HG03280 (cell line): ENCODE data around the gene KLF13.

Experiments
- ATAC-seq: cut with Tn5 transposase; IDR thresholded peaks from one replicate; pipeline ENCODE4 v1.9.1; 2021; ENCODE audit warnings: mild to moderate bottlenecking, moderate library complexity; ENCODE audit not compliant: unreplicated experiment

KLF13 gene

GRCh38 chr15:31360843-31361763 lies 34.5 kb downstream of the KLF13 start:
- peak; percentile 67 for ATAC-seq

- ATAC-seq, result no peak
Measured at GRCh38 chr15:31361764-31362515, 35.3 kb downstream of the KLF13 start.

DNA sequence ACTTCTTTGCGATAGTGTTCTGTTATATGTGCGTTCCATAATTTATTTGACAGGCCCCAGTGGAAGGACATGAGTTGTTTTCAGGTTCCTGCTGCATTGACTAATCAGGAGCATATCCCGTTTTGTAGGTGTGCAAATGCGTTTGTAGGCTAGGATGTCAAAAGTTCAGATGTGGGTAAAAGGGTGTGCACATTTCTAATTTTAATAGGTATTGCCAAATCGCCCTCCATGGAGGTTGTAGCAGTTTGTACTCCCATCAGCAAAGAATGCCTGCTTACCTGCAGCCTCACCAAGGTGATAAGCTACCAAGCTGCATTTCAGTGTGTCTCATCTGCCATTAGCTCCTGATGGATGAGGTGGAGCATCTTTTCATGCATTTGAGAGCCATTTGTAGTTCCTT lies 36.3 kb downstream of the KLF13 start:
- no peak for ATAC-seq

DNA sequence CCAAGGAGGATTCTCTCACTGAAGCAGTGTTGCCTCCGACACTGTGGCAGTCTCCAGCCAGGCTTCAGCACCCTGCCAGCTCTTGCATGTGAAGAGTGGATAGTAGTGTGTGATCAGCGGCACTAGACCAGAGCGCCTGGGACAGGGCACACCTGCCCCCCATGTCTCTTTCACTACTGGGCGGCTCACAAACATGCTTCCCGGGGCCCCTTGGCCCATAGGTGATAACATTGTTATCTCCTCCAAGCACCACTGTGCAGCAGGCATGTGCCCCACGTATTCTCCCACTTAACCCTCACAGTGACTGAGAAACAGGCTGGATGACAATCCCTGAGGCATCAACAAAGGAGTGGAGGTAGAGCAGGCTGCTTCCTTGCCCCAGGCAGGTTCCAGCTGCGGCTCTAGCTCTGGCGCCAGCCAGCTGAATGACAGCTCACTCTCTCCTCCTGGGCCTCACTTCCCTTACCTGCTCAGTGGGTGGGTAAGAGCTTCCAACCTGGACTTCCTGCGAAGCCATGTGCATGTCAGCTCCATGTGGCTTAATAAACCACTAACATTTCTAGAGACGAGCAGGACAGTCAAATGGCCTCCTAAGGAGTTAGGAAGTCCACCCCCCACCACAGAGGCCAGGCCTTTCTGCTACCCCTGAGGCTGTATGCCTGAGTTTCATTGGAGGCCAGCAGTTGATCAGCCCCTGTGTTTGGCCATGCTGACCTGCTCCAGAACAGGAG lies 37.8 kb downstream of the KLF13 start:
- ATAC-seq, result no peak

DNA sequence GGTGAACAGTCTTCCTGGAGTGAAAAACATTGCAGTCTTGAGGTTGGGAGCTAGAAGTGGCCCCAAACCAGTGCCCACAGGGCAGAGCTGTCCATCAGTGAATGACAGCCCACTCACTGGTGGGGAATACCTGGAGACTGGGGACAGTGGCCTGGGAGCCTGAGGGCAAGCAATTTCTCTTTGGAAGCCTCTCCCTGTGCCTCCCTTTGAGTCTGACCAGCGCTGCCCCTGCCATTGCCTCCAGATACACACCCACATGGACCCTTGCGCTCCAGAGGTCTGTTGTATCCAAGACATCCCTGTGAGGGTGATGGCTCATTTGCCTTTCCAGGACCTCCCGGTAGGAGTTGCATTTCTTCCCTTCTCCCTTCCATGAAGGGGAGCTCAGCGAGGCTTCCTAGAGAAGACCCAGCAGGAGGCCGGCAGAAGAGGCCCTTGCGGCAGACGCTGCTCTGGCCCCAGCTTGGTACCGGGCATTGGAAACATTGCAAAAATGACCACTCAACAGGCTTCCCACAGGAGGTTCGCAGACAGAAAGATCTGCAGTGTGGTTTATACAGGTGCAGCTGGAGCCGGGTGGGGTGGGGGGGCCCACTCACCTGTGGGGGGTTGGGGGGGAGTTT lies 38.5 kb downstream of the KLF13 start:
- no peak for ATAC-seq

GRCh38 chr15:31365655-31366127 lies 39.1 kb downstream of the KLF13 start:
- peak; percentile 49 for ATAC-seq

DNA sequence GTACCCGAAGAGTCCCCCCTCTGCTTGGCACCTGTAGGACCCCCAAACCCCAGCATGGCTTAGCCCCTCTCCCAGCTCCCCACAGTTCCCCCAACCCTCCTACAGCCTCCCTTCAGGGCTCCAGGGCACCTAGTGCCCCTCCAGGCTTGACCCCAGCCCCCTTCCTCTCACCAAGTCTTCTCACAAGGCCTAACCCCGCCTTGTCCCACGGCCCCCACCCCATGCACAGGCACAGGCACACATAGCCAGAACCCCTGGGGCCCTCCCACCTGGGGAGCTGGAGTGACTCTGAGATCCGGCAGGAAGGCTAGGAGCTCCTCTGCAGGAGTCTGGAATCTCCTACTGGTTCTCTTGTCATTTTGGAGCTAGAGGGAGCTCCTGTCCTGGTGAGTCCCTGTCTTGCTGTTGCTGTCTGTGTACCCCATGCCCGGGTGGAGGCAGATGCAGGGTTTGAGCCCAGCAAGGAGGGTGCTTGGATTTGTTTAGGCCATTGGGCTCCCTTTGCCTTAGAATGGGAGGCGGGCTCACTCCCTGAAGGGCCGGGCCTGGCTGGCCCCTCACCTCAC lies 39.6 kb downstream of the KLF13 start:
- no peak for ATAC-seq

DNA sequence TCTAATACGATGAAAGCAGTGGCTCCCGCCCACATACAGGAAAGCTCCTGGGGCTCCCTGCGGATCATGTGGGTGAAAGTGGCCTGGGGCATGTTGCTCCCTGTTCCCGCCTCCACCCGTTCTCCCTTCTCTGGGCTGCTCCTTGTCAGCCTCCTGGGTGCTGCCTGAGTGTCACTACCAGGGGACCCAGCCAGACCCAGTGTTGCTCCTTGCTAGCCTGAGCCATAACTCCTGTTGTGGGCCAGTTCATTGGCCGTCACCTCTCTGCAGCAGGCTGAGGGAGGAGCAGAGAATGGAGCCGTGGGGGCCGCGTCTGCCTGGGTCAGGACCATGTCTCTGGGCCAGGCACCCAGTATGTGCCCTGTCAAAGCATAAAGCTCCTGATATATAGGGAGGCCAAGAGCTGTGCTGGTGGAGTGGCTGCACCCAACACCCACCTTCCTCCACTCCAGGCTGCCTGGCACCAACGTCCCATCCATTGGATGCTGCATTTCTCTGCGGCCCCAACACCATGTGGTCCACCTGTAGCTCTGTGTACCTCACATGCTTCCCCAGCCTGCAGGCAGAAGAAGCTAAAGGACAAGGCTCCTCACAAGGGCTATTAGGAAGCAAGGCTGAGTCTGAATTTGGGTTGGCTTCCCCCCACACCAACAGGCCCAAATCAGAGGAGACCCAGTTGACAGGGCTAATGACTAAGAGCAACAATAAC lies 40.5 kb downstream of the KLF13 start:
- no peak for ATAC-seq

DNA sequence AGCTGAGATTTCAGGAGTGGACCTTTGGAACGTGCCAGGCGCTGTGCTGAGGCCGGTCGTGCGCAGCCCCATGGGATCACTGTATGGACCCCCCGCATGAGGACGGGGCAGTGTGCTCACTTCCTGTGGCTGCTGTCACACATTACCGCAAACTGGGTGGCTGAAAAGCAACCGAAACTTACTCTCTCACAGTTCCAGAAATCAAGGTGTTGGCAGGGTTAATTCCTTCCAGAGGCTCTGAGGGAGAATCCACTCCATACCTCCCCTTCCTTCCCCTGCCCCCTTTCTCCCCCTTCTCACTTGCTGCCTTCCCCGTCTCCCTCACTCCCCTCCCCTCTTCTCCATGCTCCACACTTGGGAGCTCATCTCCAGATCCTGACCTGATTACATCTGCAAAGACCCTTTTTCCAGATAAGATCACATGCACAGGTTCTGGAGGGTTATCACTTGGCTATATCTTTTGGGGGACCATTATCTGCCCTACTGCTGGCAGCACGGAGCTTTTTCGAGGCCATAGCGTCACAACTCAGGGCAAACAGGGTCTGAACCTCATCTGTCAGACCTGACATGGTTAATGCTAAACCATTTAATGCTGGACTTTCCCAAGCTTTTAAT lies 41.2 kb downstream of the KLF13 start:
- ATAC-seq, result no peak

DNA sequence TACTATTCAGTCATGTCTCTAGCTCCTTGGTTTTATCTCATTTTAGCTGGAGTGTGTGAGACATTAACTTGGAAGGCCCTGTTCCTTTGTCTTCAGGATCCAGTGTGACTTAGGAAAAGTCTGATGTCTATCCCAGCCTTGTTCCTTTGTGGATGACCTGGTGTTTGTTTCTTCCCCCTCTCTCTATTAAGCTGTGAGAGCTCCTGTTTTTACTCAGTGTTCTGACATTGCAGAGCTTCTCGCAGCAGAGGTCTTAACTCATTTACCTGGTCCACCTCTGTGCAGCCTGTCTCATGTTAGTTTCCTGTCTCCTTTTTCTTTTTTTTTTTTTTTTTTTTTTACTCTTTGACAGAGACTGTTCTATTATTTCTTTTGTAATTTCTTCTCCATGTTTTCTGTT lies 43.1 kb downstream of the KLF13 start:
- no peak for ATAC-seq

DNA sequence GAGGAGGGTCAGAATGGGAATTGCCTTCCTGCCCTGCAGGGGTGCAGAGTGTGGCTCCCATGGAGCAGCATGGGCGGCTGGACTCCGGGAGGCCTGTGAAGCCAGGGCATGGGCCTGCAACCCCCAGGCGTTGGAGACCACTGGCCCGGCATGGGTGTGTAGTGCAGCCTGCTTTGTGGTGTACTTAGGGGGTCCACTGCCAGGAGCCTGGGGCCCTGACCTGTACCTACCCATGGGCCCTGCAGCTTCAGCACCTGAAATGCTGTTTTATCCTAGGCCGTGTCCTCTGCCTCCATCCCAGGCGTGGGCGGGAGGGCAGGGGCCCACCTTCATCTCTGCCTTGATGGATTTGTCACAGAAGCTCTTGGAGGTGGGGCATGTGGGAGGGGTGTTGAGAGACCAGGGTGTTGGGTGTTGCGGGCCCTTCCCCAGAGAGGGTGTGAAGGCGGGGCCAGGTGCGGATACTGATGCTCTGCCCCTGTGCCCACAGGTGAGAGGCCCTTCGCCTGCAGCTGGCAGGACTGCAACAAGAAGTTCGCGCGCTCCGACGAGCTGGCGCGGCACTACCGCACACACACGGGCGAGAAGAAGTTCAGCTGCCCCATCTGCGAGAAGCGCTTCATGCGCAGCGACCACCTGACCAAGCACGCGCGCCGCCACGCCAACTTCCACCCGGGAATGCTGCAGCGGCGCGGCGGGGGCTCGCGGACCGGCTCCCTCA lies 45.0 kb downstream of the KLF13 start:
- no peak for ATAC-seq

GRCh38 chr15:31372635-31373091 lies 46.0 kb downstream of the KLF13 start:
- ATAC-seq, result no peak

DNA sequence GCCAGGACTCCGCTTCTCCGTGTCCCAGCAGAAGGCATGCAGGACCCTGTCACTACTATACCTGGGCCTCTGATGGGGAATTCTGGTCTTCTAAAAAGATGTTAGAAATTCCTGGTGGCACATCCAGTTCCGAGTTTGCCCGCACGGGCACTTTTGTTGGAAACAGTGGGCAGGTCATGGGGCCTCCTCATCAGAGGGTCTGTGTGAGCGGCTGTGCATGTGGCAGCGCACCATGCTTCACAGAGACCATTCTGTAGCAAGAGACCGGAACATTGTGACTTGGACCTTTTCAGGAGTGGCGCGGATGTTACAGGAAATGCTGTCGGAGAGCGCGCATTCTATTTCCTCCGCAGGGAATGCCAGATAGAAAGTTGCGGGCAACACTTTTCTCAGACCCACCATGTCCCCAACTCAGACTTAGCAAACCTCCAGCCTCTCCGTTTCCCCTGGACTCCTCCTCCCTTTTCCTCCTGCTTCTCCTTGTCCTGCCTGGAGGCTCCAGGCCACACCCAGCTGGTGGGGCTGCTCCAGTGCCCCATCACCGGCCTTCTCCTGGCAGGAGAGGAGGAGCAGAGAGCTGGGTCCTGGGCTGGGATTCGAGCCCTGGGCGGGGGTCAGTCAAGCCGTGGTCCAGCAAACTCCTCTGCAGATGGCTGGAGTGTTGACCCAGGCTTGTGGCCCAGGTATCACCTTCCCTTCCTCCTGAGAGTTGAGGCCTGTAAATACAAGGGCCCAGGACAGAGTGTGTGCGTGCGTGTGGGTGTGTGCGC lies 46.6 kb downstream of the KLF13 start:
- ATAC-seq, result no peak

DNA sequence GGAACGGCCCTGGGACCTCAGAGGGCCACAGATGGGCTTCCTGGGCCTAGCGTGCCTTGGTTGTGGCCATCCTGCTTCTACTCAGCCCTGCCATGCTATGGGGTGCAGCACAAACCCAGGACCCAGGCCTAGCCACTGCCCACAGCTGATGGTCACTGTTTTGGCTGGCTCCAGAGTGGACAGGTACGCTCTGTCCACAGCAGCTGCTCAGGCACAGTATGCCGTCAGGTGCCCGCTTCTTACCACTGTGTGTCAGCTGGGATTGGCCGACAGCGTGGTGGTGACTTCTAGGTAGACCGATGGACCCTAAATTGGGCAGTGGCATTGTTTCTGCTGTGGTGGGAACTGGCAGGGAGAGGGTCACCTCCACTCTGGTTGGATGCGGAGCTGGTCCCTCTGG lies 47.3 kb downstream of the KLF13 start:
- ATAC-seq, result no peak

- no peak for ATAC-seq
Measured at GRCh38 chr15:31374489-31374888, 47.9 kb downstream of the KLF13 start.

DNA sequence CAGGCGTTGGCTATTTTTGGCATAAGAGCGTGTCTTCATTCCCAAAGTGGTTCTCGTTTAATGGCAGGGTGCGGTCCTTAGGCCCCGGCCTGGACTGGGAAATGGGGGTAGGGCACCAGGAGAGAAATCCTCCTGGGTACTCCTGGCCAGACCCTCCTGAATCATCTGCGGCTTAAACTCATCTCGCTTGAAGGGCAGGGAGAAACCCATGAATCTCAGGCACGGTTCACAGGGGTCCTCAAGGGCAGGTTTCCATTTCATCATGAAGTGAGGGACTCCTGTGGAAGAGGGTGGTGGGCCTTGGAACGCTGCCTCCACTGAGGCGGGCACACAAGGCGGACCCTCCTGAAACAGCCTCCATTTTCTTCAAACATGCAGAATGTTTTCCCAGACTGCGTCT lies 48.4 kb downstream of the KLF13 start:
- no peak for ATAC-seq

GRCh38 chr15:31375772-31376171 lies 49.1 kb downstream of the KLF13 start:
- ATAC-seq, result no peak

GRCh38 chr15:31376511-31376910 lies 49.9 kb downstream of the KLF13 start:
- ATAC-seq, result no peak
